ENCODE results near the gene KATNAL1.
"Not testable (repeated sequence)": the region's sequence is repeated elsewhere in the genome, so short reads cannot be mapped to it uniquely, and the experiment has no call there.

KATNAL1 gene

GRCh38 chr13:30290812-30291436, 16.4 kb downstream of the KATNAL1 start:
- DNase-seq: no peak

- DNase-seq: no peak
Measured at GRCh38 chr13:30289533-30289932, 17.8 kb downstream of the KATNAL1 start.

GRCh38 chr13:30286059-30286458, 21.3 kb downstream of the KATNAL1 start:
- not testable (repeated sequence) for DNase-seq

- DNase-seq: no peak
Measured at GRCh38 chr13:30276178-30276577, 31.2 kb downstream of the KATNAL1 start.

- DNase-seq: no peak
Measured at GRCh38 chr13:30274083-30274482, 33.3 kb downstream of the KATNAL1 start.

GRCh38 chr13:30270035-30270434, 37.3 kb downstream of the KATNAL1 start:
- DNase-seq: not testable (repeated sequence)

- DNase-seq: no peak
Measured at GRCh38 chr13:30268673-30269072, 38.7 kb downstream of the KATNAL1 start.

- DNase-seq: no peak
Measured at GRCh38 chr13:30266756-30267155, 40.6 kb downstream of the KATNAL1 start.

GRCh38 chr13:30259149-30259733, 48.1 kb downstream of the KATNAL1 start:
- DNase-seq: not testable (repeated sequence)

GRCh38 chr13:30257468-30258099, 49.8 kb downstream of the KATNAL1 start:
- peak; percentile 21 for DNase-seq

- DNase-seq: no peak
Measured at GRCh38 chr13:30256713-30257467, 50.5 kb downstream of the KATNAL1 start.

GRCh38 chr13:30255696-30256095, 51.7 kb downstream of the KATNAL1 start:
- no peak for DNase-seq

GRCh38 chr13:30253830-30254229, 53.5 kb downstream of the KATNAL1 start:
- no peak for DNase-seq

GRCh38 chr13:30247406-30247805, 59.9 kb downstream of the KATNAL1 start:
- no peak for DNase-seq

GRCh38 chr13:30241532-30241931, 65.8 kb downstream of the KATNAL1 start:
- no peak for DNase-seq

GRCh38 chr13:30240608-30241007, 66.7 kb downstream of the KATNAL1 start:
- DNase-seq: no peak

GRCh38 chr13:30235216-30235615, 72.1 kb downstream of the KATNAL1 start:
- no peak for DNase-seq

GRCh38 chr13:30234619-30235162, 72.7 kb downstream of the KATNAL1 start:
- DNase-seq: no peak

- no peak for DNase-seq
Measured at GRCh38 chr13:30224732-30225131, 82.6 kb downstream of the KATNAL1 start.

- DNase-seq: no peak
Measured at GRCh38 chr13:30222254-30222653, 85.1 kb downstream of the KATNAL1 start.

- DNase-seq: peak; percentile 44
Measured at GRCh38 chr13:30216111-30216510, 91.2 kb downstream of the KATNAL1 start.

GRCh38 chr13:30212256-30212655, 95.1 kb downstream of the KATNAL1 start:
- no peak for DNase-seq

- DNase-seq: no peak
Measured at GRCh38 chr13:30211745-30212144, 95.6 kb downstream of the KATNAL1 start.
